GM20431 (cell line): ENCODE results near the gene NOLC1.

Source experiments
- in situ Hi-C: fragments of 300-500 bp; cut with MseI, MboI; formaldehyde crosslinking; loops from one replicate; pipeline ENCODE4 v1.15.0; 2020; ENCODE audit warnings: low sequenced_read_pairs; ENCODE audit not compliant: unreplicated experiment

NOLC1 gene

GRCh38 chr10:102120991-102121738 is 31.0 kb upstream of the NOLC1 start:
- in situ Hi-C loops = no loop called here

- in situ Hi-C loops = no loop called here
Observed at GRCh38 chr10:102121739-102122372, 30.3 kb upstream of the NOLC1 start.

- in situ Hi-C loops = no loop called here
Observed at GRCh38 chr10:102122450-102122849, 29.7 kb upstream of the NOLC1 start.

DNA sequence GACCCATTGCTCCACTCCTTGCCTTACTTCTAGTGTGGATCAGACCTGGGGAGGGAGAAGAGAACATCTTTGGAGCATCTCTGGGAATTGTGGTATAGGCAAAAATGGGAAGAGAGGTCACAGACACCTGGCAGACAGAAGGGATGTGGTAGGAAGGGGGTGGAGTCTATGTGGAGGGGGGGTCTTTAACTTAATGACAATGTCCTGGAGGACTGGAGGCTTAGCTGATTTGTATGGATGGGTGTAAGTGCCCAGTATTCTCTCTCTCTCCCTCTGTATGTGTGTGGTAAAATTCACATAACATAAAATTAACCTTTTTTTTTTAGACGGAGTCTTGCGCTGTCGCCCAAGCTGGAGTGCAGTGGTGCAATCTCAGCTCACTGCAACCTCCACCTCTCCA is 29.0 kb upstream of the NOLC1 start:
- in situ Hi-C loops = no loop called here

GRCh38 chr10:102131286-102132170 is 20.7 kb upstream of the NOLC1 start:
- in situ Hi-C loops = no loop called here

DNA sequence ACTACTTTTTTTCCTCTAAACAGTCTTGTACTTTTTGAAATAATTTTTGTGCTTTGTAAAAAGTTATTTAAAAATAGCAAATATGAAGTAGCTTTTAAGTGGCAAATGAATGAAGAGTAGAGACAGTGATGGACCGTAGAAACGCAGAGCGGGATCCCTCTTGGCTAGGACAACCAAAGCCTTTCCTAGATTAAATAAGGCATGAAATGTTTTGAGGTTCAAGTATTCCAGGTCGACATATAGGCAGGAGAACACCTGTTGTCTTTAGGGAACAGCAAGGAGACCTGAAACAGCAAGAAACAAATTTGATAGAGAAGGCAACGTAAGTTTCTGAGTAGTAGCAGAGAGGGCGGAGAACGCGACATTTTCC is 20.0 kb upstream of the NOLC1 start:
- in situ Hi-C loops = no loop called here

DNA sequence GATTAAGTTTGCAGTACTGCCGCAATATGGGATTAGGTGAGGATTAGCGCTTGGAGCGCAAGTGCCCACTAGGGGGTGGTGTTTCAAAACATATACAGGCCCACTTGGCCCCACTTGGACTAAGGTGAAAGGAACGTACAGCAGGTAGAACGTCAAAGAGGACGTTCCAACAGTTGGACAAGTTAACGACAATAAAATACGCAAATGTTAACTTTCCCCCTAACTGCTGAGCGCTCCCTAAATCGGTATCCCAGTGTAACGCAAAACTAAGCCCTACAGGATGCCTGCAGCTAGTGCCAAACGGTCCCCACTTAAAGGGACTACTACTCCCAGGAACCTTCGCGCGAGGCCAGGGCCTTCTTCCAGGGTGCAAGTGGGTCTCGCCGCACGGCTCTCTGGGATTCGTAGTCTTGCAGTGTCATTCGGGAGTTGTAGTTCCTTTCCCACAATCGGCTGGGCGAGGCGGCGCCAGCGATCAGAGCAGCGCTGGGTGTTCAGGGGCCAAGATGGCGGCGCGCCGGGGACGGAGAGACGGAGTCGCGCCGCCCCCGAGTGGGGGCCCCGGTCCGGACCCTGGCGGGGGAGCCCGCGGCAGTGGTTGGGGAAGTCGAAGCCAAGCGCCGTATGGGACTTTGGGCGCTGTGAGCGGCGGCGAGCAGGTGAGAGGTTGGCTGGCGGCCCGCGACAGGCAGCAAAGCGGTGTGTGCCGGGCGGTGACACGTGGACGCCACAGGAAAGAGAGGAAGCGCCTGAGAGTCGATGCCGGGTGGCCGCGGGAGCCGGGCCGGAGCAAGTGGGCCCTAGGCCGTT is 19.4 kb upstream of the NOLC1 start, which contains the start of gene PPRC1:
TSS of gene PPRC1 (plus strand) at position 478 of the 810 bp plus-strand sequence. CDS start at position 507, 29 bp downstream.
- in situ Hi-C loops = no loop called here

- in situ Hi-C loops = no loop called here
Observed at GRCh38 chr10:102133373-102134195, 18.6 kb upstream of the NOLC1 start.

DNA sequence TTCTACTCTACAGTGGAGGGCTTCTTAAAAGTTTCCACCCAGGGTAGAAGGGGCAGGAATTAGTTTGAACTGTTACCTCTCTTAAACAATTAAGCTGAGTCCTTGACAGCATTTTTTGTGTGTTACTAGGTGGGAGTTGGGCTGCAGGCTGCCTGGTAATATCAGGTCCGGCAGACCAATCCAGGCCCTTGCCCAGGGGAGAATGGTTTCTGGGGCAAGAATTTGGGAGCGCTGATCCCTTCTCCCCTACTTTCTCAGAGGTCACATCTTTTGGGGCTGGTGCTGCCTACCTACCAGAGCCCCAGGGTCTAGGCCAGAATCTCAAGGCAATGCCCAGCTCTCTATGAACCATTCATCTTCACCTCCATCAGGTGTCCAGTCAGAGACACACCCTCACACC is 17.8 kb upstream of the NOLC1 start:
- in situ Hi-C loops = no loop called here

- in situ Hi-C loops = no loop called here
Observed at GRCh38 chr10:102135956-102136526, 16.1 kb upstream of the NOLC1 start.

DNA sequence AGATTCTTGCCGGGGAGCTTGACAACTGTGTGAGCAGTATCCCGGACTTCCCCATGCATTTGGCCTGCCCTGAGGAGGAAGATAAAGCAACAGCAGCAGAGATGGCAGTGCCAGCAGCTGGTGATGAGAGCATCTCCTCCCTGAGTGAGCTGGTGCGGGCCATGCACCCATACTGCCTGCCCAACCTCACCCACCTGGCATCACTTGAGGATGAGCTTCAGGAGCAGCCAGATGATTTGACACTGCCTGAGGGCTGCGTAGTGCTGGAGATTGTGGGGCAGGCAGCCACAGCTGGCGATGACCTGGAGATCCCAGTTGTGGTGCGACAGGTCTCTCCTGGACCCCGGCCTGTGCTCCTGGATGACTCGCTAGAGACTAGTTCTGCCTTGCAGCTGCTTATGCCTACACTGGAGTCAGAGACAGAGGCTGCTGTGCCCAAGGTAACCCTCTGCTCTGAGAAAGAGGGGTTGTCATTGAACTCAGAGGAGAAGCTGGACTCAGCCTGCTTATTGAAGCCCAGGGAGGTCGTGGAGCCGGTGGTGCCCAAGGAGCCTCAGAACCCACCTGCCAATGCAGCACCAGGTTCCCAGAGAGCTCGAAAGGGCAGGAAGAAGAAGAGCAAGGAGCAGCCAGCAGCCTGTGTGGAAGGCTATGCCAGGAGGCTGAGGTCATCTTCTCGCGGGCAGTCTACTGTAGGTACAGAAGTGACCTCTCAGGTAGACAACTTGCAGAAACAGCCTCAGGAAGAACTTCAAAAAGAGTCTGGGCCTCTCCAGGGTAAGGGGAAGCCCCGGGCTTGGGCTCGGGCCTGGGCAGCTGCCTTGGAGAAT is 12.7 kb upstream of the NOLC1 start:
- in situ Hi-C loops = no loop called here

DNA sequence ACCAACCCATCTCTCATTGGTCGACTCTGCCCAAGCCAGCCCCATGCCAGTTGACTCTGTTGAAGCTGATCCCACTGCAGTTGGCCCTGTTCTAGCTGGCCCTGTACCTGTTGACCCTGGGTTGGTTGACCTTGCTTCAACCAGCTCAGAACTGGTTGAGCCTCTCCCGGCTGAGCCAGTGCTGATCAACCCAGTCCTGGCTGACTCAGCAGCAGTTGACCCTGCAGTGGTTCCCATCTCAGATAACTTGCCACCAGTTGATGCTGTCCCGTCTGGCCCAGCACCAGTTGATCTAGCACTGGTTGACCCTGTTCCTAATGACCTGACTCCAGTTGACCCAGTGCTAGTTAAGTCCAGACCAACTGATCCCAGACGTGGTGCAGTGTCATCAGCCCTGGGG is 12.0 kb upstream of the NOLC1 start:
- in situ Hi-C loops = no loop called here

DNA sequence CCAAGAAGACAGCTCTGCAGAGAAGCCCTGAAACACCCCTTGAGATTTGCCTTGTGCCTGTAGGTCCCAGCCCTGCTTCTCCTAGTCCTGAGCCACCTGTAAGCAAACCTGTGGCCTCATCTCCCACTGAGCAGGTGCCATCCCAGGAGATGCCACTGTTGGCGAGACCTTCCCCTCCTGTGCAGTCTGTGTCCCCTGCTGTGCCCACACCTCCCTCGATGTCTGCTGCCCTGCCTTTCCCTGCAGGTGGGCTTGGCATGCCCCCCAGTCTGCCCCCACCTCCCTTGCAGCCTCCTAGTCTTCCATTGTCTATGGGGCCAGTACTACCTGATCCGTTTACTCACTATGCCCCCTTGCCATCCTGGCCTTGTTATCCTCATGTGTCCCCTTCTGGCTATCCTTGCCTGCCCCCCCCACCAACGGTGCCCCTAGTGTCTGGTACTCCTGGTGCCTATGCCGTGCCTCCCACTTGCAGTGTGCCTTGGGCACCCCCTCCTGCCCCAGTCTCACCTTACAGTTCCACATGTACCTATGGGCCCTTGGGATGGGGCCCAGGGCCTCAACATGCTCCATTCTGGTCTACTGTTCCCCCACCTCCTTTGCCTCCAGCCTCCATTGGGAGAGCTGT is 11.2 kb upstream of the NOLC1 start:
- in situ Hi-C loops = no loop called here

GRCh38 chr10:102141583-102142107 is 10.5 kb upstream of the NOLC1 start:
- in situ Hi-C loops = no loop called here

DNA sequence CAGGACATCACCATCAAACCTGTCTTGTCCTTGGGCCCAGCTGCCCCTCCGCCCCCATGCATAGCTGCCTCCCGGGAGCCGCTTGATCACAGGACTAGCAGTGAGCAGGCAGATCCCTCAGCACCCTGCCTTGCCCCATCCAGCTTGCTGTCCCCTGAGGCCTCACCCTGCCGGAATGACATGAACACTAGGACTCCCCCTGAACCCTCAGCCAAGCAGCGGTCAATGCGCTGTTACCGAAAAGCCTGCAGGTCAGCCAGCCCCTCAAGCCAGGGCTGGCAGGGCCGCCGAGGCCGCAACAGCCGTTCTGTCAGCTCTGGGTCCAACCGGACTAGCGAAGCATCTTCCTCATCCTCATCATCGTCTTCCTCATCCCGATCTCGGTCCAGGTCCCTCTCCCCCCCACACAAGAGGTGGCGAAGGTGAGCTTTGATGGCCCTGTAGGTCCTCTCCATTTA is 5.2 kb upstream of the NOLC1 start:
- in situ Hi-C loops = no loop called here

DNA sequence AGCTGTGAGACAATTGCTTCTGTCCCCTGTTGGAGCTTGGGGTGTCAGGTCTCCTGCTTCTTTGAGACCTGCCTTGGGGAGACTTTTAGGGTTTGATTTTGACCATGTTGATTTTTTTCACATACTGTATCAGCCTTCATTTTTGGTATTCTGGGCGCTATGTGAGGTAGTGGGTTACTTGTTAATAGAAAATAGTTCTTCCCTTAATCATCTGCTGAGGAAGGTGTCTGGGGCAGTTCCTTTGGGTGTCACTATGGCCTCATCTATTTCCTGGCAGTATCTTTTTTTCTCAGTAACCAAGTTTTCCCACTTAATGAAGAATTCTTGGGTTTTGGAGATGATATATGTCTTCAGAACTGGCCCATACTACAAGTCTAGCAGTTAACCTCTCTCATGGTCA is 4.6 kb upstream of the NOLC1 start:
- in situ Hi-C loops = no loop called here

- in situ Hi-C loops = no loop called here
Observed at GRCh38 chr10:102148275-102148674, 3.9 kb upstream of the NOLC1 start.
